IPS DF 6.9 (cell line): ENCODE results near the gene MBD3L4.
"Not testable (repeated sequence)": the region's sequence is repeated elsewhere in the genome, so short reads cannot be mapped to it uniquely, and the experiment has no call there.

ENCODE experiments used
- DNase-seq: peaks from one replicate; pipeline ENCODE4 v3.0.0-alpha.2; 2013; ENCODE audit warnings: low read depth, low spot score
- H3K27ac ChIP-seq: one replicate; pipeline ENCODE4 v1.5.1; 2013; ENCODE audit warnings: low read length, control low read depth
- H3K27me3 ChIP-seq: 2 replicates; pipeline ENCODE4 v1.6.1; 2013; ENCODE audit warnings: mild to moderate bottlenecking, low read length; ENCODE audit not compliant: control insufficient read depth, insufficient read depth
- H3K36me3 ChIP-seq: 2 replicates; pipeline ENCODE4 v1.6.1; 2013; ENCODE audit warnings: low read length; ENCODE audit not compliant: control insufficient read depth, insufficient read depth
- H3K4me1 ChIP-seq: 2 replicates; pipeline ENCODE4 v1.6.1; 2013; ENCODE audit warnings: low read length; ENCODE audit not compliant: control insufficient read depth, insufficient read depth
- H3K4me3 ChIP-seq: 2 replicates; pipeline ENCODE4 v1.5.1; 2013; ENCODE audit warnings: mild to moderate bottlenecking, low read length
- H3K9me3 ChIP-seq: 2 replicates; pipeline ENCODE4 v1.6.1; 2013; ENCODE audit warnings: low read length, inconsistent platforms; ENCODE audit not compliant: control insufficient read depth, insufficient read depth
- WGBS: extraction: QIAGEN DNeasy Blood & Tissue Kit; methylation state at CpG from one replicate; pipeline ENCODE4 v1.1.7; 2013; ENCODE audit warnings: mixed read lengths, missing lambda C conversion rate; ENCODE audit not compliant: insufficient read length, insufficient coverage; 5-methylcytosine and 5-hydroxymethylcytosine counted together

Gene MBD3L4

DNA sequence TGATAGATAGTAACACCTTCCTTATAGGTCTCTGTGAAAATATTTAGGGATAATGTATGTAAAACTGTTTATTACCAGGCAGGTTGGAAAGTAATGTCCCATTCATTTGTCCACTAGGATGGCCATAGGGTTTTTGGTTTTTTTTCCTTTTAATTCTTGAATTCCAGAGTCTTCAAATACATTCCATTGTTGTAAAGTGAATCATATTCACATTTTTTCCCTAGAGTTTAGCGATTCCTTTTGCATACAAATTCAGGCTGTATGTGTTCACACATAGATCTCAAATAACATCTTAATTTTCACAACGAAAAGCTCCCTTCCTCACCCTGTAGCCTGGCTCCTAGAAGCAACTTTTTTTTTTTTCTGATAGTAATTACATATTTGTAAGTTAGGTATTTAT, 27.7 kb upstream of the MBD3L4 start:
- Histone ChIP-seq H3K4me1 (no peaks in the 10 kb centered on the region), H3K9me3 (no peaks in the 10 kb centered on the region; the same call in 1 of the 2 replicates), H3K36me3 (no peaks in the 10 kb centered on the region), H3K4me3 (no peak overlapping the region), H3K27ac (no peak overlapping the region), H3K27me3 (no peaks in the 10 kb centered on the region)
- DNase-seq, result no peak
- no CpG with 5 or more reads among the region's 2 CpGs for WGBS

DNA sequence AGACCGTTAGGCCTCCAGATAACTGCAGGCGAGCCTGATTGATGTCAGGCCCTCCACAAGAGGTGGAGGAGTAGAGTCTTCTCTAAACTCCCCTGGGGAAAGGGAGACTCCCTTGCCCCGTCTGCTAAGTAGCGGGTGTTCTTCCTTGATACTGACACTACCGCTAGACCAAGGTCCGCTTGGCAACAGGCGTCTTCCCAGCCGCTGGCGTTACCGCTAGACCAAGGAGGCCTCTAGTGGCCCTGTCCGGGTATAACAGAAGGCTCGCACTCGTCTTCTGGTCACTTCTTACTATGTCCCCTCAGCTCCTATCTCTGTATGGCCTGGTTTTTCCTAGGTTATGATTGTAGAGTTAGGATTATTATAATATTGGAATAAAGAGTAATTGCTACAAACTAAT, 27.1 kb upstream of the MBD3L4 start:
- H3K27me3 ChIP-seq, H3K9me3 ChIP-seq, H3K4me1 ChIP-seq, H3K4me3 ChIP-seq, DNase-seq, H3K36me3 ChIP-seq, H3K27ac ChIP-seq: not testable (repeated sequence)
- WGBS, result no CpG with 5 or more reads among the region's 13 CpGs

DNA sequence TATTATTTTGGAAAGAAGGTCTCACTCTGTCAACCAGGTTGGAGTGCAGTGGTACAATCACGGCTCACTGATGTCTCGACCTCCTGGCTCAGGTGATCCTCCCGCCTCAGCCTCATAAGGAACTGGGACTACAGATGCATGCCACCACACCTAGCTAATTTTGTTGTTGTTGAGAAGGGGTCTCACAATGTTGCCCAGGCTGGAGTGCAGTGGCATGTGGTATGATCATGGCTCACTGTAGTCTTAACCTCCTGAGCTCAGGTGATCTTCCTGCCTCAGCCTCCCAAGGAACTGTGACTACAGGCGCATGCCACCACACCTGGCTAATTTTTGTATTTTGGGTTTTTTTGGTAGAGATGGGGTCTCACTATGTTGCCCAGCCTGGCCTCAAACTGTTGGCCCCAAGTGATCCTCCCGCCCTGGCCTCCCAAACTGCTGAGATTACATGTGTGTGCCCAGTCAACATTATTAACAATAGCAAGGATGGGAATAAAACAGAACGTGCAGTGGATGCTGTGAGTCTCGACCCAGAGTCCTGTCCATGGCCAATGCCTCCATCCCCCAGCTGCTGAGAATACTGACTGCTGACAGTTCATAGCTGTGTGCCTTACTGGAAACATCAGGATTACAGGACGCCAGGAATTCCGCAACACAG, 23.9 kb upstream of the MBD3L4 start:
- Histone ChIP-seq H3K27me3 (no peaks in the 10 kb centered on the region), H3K4me3 (no peak overlapping the region), H3K27ac (no peak overlapping the region), H3K9me3 (no peaks in the 10 kb centered on the region; the same call in 1 of the 2 replicates), H3K4me1 (no peaks in the 10 kb centered on the region), H3K36me3 (no peaks in the 10 kb centered on the region)
- no peak for DNase-seq
- no CpG with 5 or more reads among the region's 9 CpGs for WGBS

DNA sequence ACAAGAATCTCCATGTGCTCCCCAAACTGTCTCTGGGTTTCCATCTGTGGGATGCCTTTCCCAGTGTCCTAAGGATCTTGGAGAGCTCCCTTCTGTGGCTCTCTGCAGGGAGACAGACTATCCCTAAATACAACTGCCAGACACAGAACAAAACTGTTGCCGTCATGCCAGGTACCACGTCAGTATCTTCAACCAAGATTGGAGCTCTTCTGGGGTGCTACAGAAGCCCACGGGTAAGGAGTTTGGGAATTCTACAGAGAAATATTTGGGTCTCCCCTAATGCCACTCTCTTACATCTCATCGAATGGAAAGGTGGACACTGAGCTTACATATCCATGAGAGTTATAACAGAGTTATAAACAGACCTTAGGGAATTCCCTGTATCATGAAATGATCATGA, 23.4 kb upstream of the MBD3L4 start:
- H3K36me3 ChIP-seq, result no peaks in the 10 kb centered on the region
- WGBS, result no CpG with 5 or more reads among the region's 4 CpGs
- H3K27me3 ChIP-seq, result no peaks in the 10 kb centered on the region
- no peaks in the 10 kb centered on the region; the same call in 1 of the 2 replicates for H3K9me3 ChIP-seq
- no peak overlapping the region for H3K27ac ChIP-seq
- H3K4me3 ChIP-seq, result no peak overlapping the region
- H3K4me1 ChIP-seq, result no peaks in the 10 kb centered on the region
- DNase-seq, result no peak

DNA sequence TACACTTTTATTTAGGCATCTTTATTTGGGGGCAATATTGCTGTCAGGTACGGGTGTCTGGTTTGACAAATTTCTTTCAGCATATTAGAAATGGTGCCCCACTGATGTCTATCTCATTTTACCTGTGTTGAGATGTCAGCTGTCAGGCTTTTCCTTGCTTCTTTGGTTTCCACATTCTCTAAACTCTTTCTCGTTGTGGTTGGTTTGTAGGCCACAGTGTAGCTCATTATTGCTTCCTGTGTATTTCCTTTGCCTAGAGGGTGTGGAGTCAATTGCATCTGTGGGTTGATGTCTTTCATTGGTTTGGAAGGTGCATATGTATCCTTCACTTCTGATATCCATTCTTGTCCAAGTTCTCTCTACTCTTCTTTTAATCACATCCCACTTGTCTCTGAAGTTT, 20.0 kb upstream of the MBD3L4 start:
- H3K36me3 ChIP-seq, H3K9me3 ChIP-seq, H3K27ac ChIP-seq, H3K27me3 ChIP-seq, H3K4me1 ChIP-seq, H3K4me3 ChIP-seq, DNase-seq: not testable (repeated sequence)
- no CpG with 5 or more reads among the region's 2 CpGs for WGBS

DNA sequence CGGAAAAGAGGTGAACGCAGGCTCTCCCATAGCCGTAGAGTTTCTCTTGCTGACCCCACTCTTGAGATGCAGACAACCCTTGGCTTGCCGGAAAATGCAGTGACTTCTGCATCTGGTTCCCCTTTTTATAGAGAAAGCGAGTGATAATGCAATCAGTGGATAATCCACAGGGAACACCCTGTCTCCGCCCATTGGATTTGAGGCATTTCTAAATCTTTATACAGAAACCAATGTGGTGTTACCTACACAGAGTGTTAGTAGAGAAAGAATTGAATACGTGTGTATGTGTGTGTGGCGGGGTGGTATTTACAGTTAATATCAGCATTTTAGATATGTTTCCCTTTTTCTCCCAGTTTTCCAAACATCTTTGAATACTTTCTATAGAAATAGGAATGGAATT, 18.6 kb upstream of the MBD3L4 start, which contains the start of gene MBD3L3:
Gene MBD3L3 (minus strand): TSS at position 101 of the 400 bp plus-strand sequence. CDS start 71 bp downstream, at position 30.
- not testable (repeated sequence) for DNase-seq, H3K27ac ChIP-seq, H3K36me3 ChIP-seq, H3K27me3 ChIP-seq, H3K9me3 ChIP-seq, H3K4me1 ChIP-seq, H3K4me3 ChIP-seq
- no CpG with 5 or more reads among the region's 8 CpGs for WGBS

DNA sequence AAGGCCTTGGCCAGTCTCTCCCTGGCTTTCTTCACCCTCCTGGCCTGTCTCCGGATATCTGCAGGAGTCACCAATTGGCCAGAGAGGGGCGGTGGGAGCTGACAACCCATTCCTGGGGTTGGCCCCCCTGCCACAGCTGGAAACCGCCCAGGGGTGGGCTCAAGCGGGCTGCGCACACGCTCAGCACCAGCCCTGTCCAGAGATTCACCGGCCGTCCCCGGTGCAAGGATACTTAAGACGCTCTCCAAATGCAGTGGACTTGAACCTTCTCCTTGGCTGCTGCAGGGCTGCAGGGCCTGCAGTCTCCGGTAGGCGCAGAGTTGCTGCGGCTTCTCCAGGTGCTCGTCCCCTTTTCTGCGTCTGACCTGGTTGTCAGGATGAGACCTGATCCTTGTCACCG, 16.4 kb upstream of the MBD3L4 start:
- H3K9me3 ChIP-seq, H3K27ac ChIP-seq, H3K36me3 ChIP-seq, DNase-seq, H3K27me3 ChIP-seq, H3K4me3 ChIP-seq, H3K4me1 ChIP-seq: not testable (repeated sequence)
- WGBS, result no CpG with 5 or more reads among the region's 16 CpGs

DNA sequence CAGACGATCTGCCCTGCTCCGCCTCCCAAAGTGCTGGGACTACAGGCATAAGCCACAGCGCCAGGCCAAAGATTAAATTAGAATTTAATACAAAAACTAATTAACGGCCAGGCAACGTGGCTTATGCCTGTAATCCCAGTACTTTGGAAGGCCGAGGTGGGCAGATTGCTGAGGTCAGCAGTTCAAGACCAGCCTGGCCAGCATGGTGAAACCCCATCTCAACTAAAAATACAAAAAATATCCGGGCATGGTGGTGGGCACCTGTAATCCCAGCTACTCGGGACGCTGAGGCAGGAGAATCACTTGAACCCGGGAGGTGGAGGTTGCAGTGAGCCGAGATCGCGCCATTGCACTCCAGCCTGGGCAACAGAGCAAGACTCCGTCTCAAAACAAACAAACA, 15.7 kb upstream of the MBD3L4 start:
- not testable (repeated sequence) for H3K27ac ChIP-seq, H3K9me3 ChIP-seq, DNase-seq, H3K36me3 ChIP-seq, H3K4me1 ChIP-seq, H3K27me3 ChIP-seq, H3K4me3 ChIP-seq
- no CpG with 5 or more reads among the region's 14 CpGs for WGBS

DNA sequence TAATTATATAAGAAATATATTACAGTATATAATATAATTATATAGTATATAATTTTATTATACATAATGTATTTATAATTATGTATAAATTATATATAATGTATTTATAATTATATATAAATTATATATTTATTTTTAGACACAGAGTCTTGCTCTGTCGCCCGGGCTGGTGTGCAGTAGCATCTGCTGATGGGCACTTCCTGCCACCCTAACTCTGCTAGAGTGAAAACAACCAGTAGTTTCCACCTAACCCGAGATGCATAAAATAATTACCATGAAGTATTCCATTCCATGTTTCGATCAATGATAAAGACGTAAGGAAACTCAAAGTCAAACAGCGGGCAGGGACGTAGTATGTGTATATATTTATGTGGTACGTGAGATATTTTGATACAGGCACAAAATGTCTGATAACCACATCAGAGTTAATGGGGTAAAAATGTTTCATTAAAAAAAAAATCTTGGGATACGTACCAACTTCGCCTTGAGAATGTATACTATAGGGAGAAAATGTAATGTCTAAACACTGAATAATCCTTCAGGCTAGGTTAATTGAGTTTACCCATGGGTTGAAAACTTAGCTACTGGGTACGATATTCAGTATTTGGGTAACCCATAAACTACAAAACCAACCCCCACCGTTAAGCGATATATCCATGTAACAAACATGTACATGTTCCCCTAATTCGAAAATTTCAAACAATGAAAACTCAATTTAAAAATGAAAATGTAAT, 14.8 kb upstream of the MBD3L4 start:
- WGBS, result no CpG with 5 or more reads among the region's 14 CpGs
- not testable (repeated sequence) for H3K27me3 ChIP-seq, H3K4me1 ChIP-seq, DNase-seq, H3K4me3 ChIP-seq, H3K9me3 ChIP-seq, H3K36me3 ChIP-seq, H3K27ac ChIP-seq

DNA sequence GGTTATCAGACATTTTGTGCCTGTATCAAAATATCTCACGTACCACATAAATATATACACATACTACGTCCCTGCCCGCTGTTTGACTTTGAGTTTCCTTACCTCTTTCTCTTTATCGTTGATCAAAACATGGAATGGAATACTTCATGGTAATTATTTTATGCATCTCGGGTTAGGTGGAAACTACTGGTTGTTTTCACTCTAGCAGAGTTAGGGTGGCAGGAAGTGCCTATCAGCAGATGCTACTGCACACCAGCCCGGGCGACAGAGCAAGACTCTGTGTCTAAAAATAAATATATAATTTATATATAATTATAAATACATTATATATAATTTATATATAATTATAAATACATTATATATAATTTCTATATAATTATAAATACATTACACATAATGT, 12.9 kb upstream of the MBD3L4 start:
- H3K9me3 ChIP-seq, H3K36me3 ChIP-seq, H3K4me1 ChIP-seq, H3K4me3 ChIP-seq, DNase-seq, H3K27me3 ChIP-seq, H3K27ac ChIP-seq: not testable (repeated sequence)
- WGBS, result 100% methylated on average over 3 of the region's 7 CpGs

DNA sequence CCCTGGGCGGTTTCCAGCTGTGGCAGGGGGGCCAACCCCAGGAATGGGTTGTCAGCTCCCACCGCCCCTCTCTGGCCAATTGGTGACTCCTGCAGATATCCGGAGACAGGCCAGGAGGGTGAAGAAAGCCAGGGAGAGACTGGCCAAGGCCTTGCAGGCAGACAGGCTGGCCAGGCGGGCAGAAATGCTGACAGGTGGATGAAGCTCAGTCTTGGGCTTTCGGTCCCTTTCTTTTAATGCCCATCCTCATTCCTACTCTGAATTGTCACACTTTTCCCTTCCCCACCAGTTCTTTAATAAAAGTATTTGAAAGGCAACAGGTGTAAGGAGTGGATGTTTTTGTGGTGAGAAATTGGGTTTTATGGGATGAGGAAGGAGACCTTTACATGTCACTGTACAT, 11.4 kb upstream of the MBD3L4 start:
- H3K36me3 ChIP-seq, H3K27me3 ChIP-seq, H3K4me3 ChIP-seq, H3K4me1 ChIP-seq, H3K9me3 ChIP-seq, DNase-seq, H3K27ac ChIP-seq: not testable (repeated sequence)
- WGBS, result no CpG with 5 or more reads among the region's 5 CpGs
